PC-9 (cell line): ENCODE measurements around the gene CLIP1. TPM values are rescaled to one million over a fixed set of nuclear protein-coding genes. Genes with fewer than 3 reads are reported as not detected.

Source experiments
- BruUV-seq: library from RNA; stranded (reverse); fragments of 400-500 nt; replicated peaks from 2 replicates; lab custom pipeline; 2021; lab: Mats Ljungman, UMichigan
- CTCF ChIA-PET: fragments of 300-600 bp; sonication (Branson Sonifier 250); formaldehyde crosslinking; loops from one replicate; lab custom pipeline; 2022; ENCODE audit warnings: antibody characterized with exemption; lab: Charles Lee
- POLR2A ChIA-PET: fragments of 300-600 bp; sonication (Branson Sonifier 250); formaldehyde crosslinking; loops from one replicate; lab custom pipeline; 2022; ENCODE audit warnings: antibody characterized with exemption; ENCODE audit not compliant: unreplicated experiment; lab: Charles Lee
- DNase-seq, 2 experiments: peaks; one replicate each; pipeline versions ENCODE4 v3.0.0 to v3.0.0-alpha.2; 2015 to 2022; ENCODE audit warnings: mixed read lengths in 1 of 2
- H2AFZ ChIP-seq: fragments of 200-600 bp; sonication (generic); 2 replicates; pipeline ENCODE4 v1.8.1; 2017; ENCODE audit warnings: antibody characterized with exemption
- H3F3A ChIP-seq: fragments of 200-600 bp; sonication (generic); 2 replicates; pipeline ENCODE4 v1.8.1; 2017; ENCODE audit warnings: antibody characterized with exemption, mild to moderate bottlenecking, low read depth; ENCODE audit not compliant: insufficient read depth
- H3K27ac ChIP-seq: fragments of 200-600 bp; sonication (generic); 2 replicates; pipeline ENCODE4 v1.6.1; 2016; ENCODE audit warnings: mixed run types
- H3K27me3 ChIP-seq: fragments of 200-600 bp; sonication (generic); 2 replicates; pipeline ENCODE4 v1.6.1; 2016; ENCODE audit warnings: low read depth, mixed run types; ENCODE audit not compliant: insufficient read depth
- H3K36me3 ChIP-seq: fragments of 200-600 bp; sonication (generic); 2 replicates; pipeline ENCODE4 v1.6.1; 2016; ENCODE audit warnings: low read depth, mixed run types
- H3K4me1 ChIP-seq: fragments of 200-600 bp; sonication (generic); replicated peaks from 2 replicates; pipeline ENCODE4 v1.6.1; 2016; ENCODE audit warnings: mixed run types; ENCODE audit not compliant: insufficient read depth
- H3K4me2 ChIP-seq: fragments of 200-600 bp; sonication (generic); 2 replicates; pipeline ENCODE4 v1.6.1; 2017; ENCODE audit warnings: mixed run types
- H3K4me3 ChIP-seq: fragments of 200-600 bp; sonication (generic); 2 replicates; pipeline ENCODE4 v1.6.1; 2016; ENCODE audit warnings: mixed run types
- H3K79me2 ChIP-seq: fragments of 200-600 bp; sonication (generic); 2 replicates; pipeline ENCODE4 v1.6.1; 2017; ENCODE audit warnings: low read depth, mixed run types
- H3K9me2 ChIP-seq: fragments of 200-600 bp; sonication (generic); 2 replicates; pipeline ENCODE4 v1.8.1; 2017; ENCODE audit warnings: mild to moderate bottlenecking; ENCODE audit not compliant: insufficient read depth
- H3K9me3 ChIP-seq: fragments of 200-600 bp; sonication (generic); 2 replicates; pipeline ENCODE4 v1.8.1; 2016; ENCODE audit warnings: low read depth; ENCODE audit not compliant: insufficient read depth
- H4K20me1 ChIP-seq: fragments of 200-600 bp; sonication (generic); 2 replicates; pipeline ENCODE4 v1.8.1; 2017; ENCODE audit not compliant: insufficient read depth
- EZH2 ChIP-seq: fragments of 200-600 bp; sonication (generic); IDR thresholded peaks from 2 replicates; pipeline ENCODE4 v1.8.0; 2017; ENCODE audit warnings: antibody characterized with exemption, low read depth
- intact Hi-C: fragments of 100-400 bp; cut with micrococcal nuclease; formaldehyde crosslinking; loops from one replicate; pipeline ENCODE4 v1.10.0; 2022; ENCODE audit not compliant: unreplicated experiment
- total RNA-seq: library from RNA; stranded (reverse); gene quantifications from 2 replicates; pipeline ENCODE4 v1.2.3, GENCODE V29; 2021
- TF ChIP-seq, protein P1 (sequence below): fragments of 200-600 bp; sonication (generic); conservative IDR thresholded peaks from 2 replicates; pipeline ENCODE4 v1.6.1; 2017; ENCODE audit warnings: mixed run types, antibody characterized with exemption, mild to moderate bottlenecking, moderate library complexity

The CLIP1 gene
- total RNA-seq, 1 experiment from 2014 or later = 86.9 TPM

DNA sequence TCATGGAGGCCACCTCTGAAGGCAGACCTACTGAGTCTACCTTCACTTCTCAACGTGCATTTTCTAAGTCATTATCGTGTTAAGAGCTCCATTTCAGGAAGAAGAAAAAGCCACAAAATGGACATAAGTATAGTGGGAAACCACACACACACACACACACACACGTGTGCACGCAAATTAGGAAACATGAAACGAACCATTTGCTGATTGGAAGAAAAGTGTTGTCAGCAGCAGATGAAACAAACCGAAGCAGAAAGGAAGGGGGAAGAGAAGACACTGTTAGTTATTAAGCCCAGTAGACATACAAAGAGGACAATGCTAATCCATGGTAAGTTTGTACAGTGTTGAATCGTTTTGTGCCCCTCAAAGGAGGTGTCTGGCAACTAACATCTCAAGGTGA is 146.2 kb downstream of the CLIP1 start:
- H3K4me3 ChIP-seq = no peak overlapping the region
- POLR2A ChIA-PET = no interaction called here
- no peak overlapping the region for H3K27ac ChIP-seq
- H3F3A ChIP-seq = peaks cover 5% of the 10 kb centered on the region
- no peaks in the 10 kb centered on the region for H4K20me1 ChIP-seq
- DNase-seq = no peak
- BruUV-seq = no TSS peak
- no peaks in the 10 kb centered on the region for H3K9me2 ChIP-seq
- H3K9me3 ChIP-seq = no peaks in the 10 kb centered on the region
- no peak overlapping the region for H2AFZ ChIP-seq
- H3K4me1 ChIP-seq = no peaks in the 10 kb centered on the region
- intact Hi-C loops = no loop called here
- CTCF ChIA-PET = no interaction called here
- no peaks in the 10 kb centered on the region for H3K36me3 ChIP-seq
- H3K79me2 ChIP-seq = no peaks in the 10 kb centered on the region
- TF ChIP-seq, protein P1, sequence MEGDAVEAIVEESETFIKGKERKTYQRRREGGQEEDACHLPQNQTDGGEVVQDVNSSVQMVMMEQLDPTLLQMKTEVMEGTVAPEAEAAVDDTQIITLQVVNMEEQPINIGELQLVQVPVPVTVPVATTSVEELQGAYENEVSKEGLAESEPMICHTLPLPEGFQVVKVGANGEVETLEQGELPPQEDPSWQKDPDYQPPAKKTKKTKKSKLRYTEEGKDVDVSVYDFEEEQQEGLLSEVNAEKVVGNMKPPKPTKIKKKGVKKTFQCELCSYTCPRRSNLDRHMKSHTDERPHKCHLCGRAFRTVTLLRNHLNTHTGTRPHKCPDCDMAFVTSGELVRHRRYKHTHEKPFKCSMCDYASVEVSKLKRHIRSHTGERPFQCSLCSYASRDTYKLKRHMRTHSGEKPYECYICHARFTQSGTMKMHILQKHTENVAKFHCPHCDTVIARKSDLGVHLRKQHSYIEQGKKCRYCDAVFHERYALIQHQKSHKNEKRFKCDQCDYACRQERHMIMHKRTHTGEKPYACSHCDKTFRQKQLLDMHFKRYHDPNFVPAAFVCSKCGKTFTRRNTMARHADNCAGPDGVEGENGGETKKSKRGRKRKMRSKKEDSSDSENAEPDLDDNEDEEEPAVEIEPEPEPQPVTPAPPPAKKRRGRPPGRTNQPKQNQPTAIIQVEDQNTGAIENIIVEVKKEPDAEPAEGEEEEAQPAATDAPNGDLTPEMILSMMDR = no peak
- no peak for TF ChIP-seq EZH2
- H3K4me2 ChIP-seq = no peak overlapping the region
- H3K27me3 ChIP-seq = no peaks in the 10 kb centered on the region

DNA sequence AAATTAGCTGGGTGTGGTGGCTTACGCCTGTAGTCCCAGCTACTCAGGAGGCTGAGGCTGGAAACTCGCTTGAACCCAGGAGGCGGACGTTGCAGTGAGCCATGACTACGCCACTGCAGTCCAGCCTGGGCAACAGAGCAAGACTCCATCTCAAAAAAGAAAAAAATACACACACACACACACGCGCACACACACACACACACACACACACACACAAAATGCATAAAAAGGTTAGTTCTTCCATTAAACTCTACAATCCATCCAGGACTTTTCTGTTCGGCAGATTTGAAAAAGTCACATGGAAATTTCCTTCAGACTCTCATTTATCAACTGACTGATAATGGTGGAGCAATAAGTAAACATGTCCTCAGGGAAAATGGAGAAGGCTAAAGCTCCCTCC is 147.0 kb downstream of the CLIP1 start:
- Histone ChIP-seq H3K4me1 (no peaks in the 10 kb centered on the region), H3F3A (peaks cover 5% of the 10 kb centered on the region), H3K4me2 (no peak overlapping the region), H3K36me3 (no peaks in the 10 kb centered on the region), H4K20me1 (no peaks in the 10 kb centered on the region), H2AFZ (no peak overlapping the region), H3K27me3 (no peaks in the 10 kb centered on the region), H3K9me2 (no peaks in the 10 kb centered on the region), H3K9me3 (no peaks in the 10 kb centered on the region), H3K27ac (no peak overlapping the region), H3K79me2 (no peaks in the 10 kb centered on the region), H3K4me3 (no peak overlapping the region)
- no peak for DNase-seq
- TF ChIP-seq EZH2 = no peak
- TF ChIP-seq, protein P1 = no peak
- ChIA-PET CTCF (no interaction called here), POLR2A (no interaction called here)
- no TSS peak for BruUV-seq
- intact Hi-C loops = no loop called here

DNA sequence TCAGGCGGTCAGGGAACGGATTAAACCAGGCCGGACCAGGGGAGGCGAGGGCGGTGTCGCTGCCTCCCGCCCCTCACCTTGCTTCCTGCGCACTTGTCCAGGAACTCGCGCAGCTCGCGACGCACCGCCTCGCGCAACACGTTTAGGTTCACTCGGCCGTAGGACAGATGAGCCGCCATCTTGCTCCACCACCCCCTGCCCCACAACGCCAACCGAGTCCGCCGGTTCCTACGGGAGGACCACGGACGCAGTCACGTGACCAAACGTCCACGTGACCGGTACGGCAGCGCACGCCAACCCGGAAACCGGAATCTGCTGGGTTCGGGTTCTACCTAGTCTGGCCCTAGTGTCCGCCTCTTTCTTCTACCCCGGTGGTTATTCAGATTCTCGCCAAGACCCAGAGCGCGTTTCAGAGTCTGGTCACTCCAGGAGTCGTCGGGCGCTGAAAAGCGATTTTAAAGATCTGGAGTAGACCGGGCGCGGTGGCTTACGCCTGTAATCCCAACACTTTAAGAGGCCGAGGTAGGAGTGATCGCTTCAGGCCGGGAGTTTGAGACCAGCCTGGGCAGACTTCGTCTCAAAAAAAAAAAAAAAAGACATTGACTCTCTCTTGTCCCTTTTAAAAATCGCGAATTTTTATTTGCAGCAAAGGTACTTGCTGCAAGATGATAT is 156.1 kb downstream of the CLIP1 start, which contains the start of gene VPS33A:
Gene VPS33A (minus strand): TSS at position 265 of the 672 bp plus-strand sequence. CDS start 86 bp downstream, at position 179.
- Histone ChIP-seq H3K4me3 (peak within 1 kb of the TSS; percentile 93), H3K9me2 (no peaks in the 10 kb centered on the region), H3K36me3 (no peaks in the 10 kb centered on the region), H2AFZ (peak within 1 kb of the TSS; percentile 100), H3K4me1 (peaks cover 3% of the 10 kb centered on the region; the same call in 1 of the 2 replicates), H3K27me3 (no peaks in the 10 kb centered on the region), H3K79me2 (peaks cover 16% of the 10 kb centered on the region), H3K4me2 (peak within 1 kb of the TSS; percentile 92), H3F3A (peaks cover 24% of the 10 kb centered on the region), H4K20me1 (no peaks in the 10 kb centered on the region), H3K9me3 (no peaks in the 10 kb centered on the region), H3K27ac (peak within 1 kb of the TSS; percentile 80)
- intact Hi-C loops = loop anchor here (1.0 to 5.0 kb wide), 4 partner anchors 40 to 684 kb away; partner anchors contain the start of genes DIABLO and KDM2B
- DNase-seq = peak; percentile 91 to 95
- ChIA-PET CTCF (interaction anchor here (0.7 kb wide), 1 partner anchor 100 kb away, joined by 6 read pairs; no protein-coding TSS in a partner anchor), POLR2A (interaction anchor here (0.6 to 0.7 kb wide), 4 partner anchors 15 to 411 kb away, joined by 4 to 13 read pairs (median 10); no protein-coding TSS in a partner anchor)
- BruUV-seq = no TSS peak
- no peak for TF ChIP-seq EZH2
- TF ChIP-seq, protein P1 = no peak
